ENCODE data around the gene TRPC4AP. TPM values are rescaled to one million over a fixed set of nuclear protein-coding genes. Genes with fewer than 3 reads are reported as not detected.

The TRPC4AP gene
- total and polyA plus RNA-seq, 7 donors: 24.0 to 61.8 (median 45.3) TPM

- H3K4me1 ChIP-seq: peaks cover 0 to 13% (median 11%) of the 10 kb centered on the region in 4 donors
- peaks cover 10 to 72% (median 40%) of the 10 kb centered on the region in 4 donors for H3K36me3 ChIP-seq
Observed at GRCh38 chr20:34996243-34997028, 96.2 kb downstream of the TRPC4AP start.

GRCh38 chr20:34995696-34996095 lies 96.9 kb downstream of the TRPC4AP start:
- Histone ChIP-seq H3K4me1 (peaks cover 0 to 13% (median 11%) of the 10 kb centered on the region in 4 donors), H3K9me3 (no peaks in the 10 kb centered on the region), H3K27ac (no peak overlapping the region), H3K27me3 (no peaks in the 10 kb centered on the region), H3K4me3 (no peak overlapping the region), H3K36me3 (peaks cover 10 to 65% (median 33%) of the 10 kb centered on the region in 4 donors)
- TF ChIP-seq POLR2A (IDR thresholded peaks at IDR 0.05) (no peak), EP300 (IDR thresholded peaks at IDR 0.05) (no peak), CTCF (IDR thresholded peaks at IDR 0.05) (no peak), POLR2AphosphoS5 (IDR thresholded peaks at IDR 0.05) (no peak)
- DNase-seq: no peak
- intact Hi-C loops (cut with DNase I): no loop called here
- WGBS, 2 donors: 91 to 96% methylated on average over 7 of the region's 7 CpGs

More at GRCh38 chr20:34996243-34997028, 96.2 kb downstream of the TRPC4AP start:
- WGBS, 2 donors: 93 to 96% methylated on average over 26 of the region's 26 CpGs
- no peak for TF ChIP-seq CTCF (IDR thresholded peaks at IDR 0.05)
- Histone ChIP-seq H3K4me3 (no peak overlapping the region), H3K27me3 (no peaks in the 10 kb centered on the region), H3K9me3 (no peaks in the 10 kb centered on the region), H3K27ac (no peak overlapping the region)
- intact Hi-C loops (cut with DNase I): no loop called here
- no peak for DNase-seq

DNA sequence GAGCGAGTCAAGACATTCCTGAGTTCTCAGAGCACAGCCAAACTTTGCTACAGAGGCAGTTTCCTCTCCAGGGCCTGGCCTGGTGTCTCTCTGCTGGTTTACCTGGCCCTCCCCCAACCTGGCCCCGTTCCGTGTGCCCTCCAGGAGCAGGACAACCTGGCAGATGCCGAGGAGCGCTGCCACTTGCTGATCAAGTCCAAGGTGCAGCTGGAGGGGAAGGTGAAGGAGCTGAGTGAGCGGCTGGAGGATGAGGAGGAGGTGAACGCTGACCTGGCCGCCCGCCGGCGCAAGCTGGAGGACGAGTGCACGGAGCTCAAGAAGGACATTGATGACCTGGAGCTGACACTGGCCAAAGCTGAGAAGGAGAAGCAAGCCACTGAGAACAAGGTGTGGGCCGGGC lies 97.4 kb downstream of the TRPC4AP start:
- WGBS, 2 donors: 93 to 96% methylated on average over 14 of the region's 14 CpGs
- intact Hi-C loops (cut with DNase I): no loop called here
- DNase-seq: no peak
- H3K36me3 ChIP-seq: peaks cover 10 to 60% (median 29%) of the 10 kb centered on the region in 4 donors
- H3K4me3 ChIP-seq: no peak overlapping the region
- H3K27me3 ChIP-seq: no peaks in the 10 kb centered on the region
- no peak overlapping the region for H3K27ac ChIP-seq
- no peak for TF ChIP-seq EP300 (IDR thresholded peaks at IDR 0.05)
- TF ChIP-seq CTCF (IDR thresholded peaks at IDR 0.05): no peak
- no peak for TF ChIP-seq POLR2AphosphoS5 (IDR thresholded peaks at IDR 0.05)
- TF ChIP-seq POLR2A (IDR thresholded peaks at IDR 0.05): no peak
- H3K4me1 ChIP-seq: peaks cover 0 to 13% (median 11%) of the 10 kb centered on the region in 4 donors
- H3K9me3 ChIP-seq: no peaks in the 10 kb centered on the region

- Histone ChIP-seq H3K4me3 (no peak overlapping the region), H3K9me3 (no peaks in the 10 kb centered on the region), H3K27me3 (no peaks in the 10 kb centered on the region), H3K4me1 (peaks cover 0 to 13% (median 11%) of the 10 kb centered on the region in 4 donors), H3K36me3 (peaks cover 10 to 54% (median 25%) of the 10 kb centered on the region in 4 donors), H3K27ac (no peak overlapping the region)
- no peak for DNase-seq
- intact Hi-C loops (cut with DNase I): no loop called here
- 77 to 88% methylated on average over 14 of the region's 14 CpGs for WGBS, 2 donors
- TF ChIP-seq POLR2A (IDR thresholded peaks at IDR 0.05) (no peak), POLR2AphosphoS5 (IDR thresholded peaks at IDR 0.05) (no peak)
Observed at GRCh38 chr20:34994509-34995131, 98.0 kb downstream of the TRPC4AP start.

GRCh38 chr20:34993941-34994508 lies 98.6 kb downstream of the TRPC4AP start:
- TF ChIP-seq EP300 (IDR thresholded peaks at IDR 0.05) (no peak), POLR2AphosphoS5 (IDR thresholded peaks at IDR 0.05) (no peak), CTCF (IDR thresholded peaks at IDR 0.05) (no peak), POLR2A (IDR thresholded peaks at IDR 0.05) (no peak)
- intact Hi-C loops (cut with DNase I): no loop called here
- no peak overlapping the region for H3K27ac ChIP-seq
- H3K4me3 ChIP-seq: no peak overlapping the region
- no peaks in the 10 kb centered on the region for H3K27me3 ChIP-seq
- DNase-seq: no peak
- H3K4me1 ChIP-seq: peaks cover 0 to 13% (median 11%) of the 10 kb centered on the region in 4 donors
- WGBS, 2 donors: 95 to 96% methylated on average over 22 of the region's 22 CpGs
- H3K36me3 ChIP-seq: peaks cover 10 to 48% (median 21%) of the 10 kb centered on the region in 4 donors
- H3K9me3 ChIP-seq: no peaks in the 10 kb centered on the region
